Left colon (tissue), 2 donors: ENCODE measurements around the gene FBXO8. TPM values are rescaled to one million over a fixed set of nuclear protein-coding genes. Genes with fewer than 3 reads are reported as not detected.

Experiments
- ATAC-seq: fragments of 200-7000 bp; cut with Tn5 transposase; one replicate; pipeline ENCODE4 v1.9.1; 2020; ENCODE audit warnings: mild to moderate bottlenecking, moderate library complexity
- DNase-seq, 2 donors: peaks; one replicate each; pipeline ENCODE4 v3.0.0-alpha.2; 2020
- intact Hi-C, 2 donors: fragments of 100-400 bp; cut with DNase I in 1 of 2; cut with micrococcal nuclease in 1 of 2; formaldehyde crosslinking; loops; one replicate each; pipeline versions ENCODE4 v1.11.2 to v1.14.0; 2022; cut with DNase I, micrococcal nuclease
- total RNA-seq, 2 donors: library from RNA; stranded (reverse); fragmentation: NEBNext Ultra II Directional; extraction: Animal tissue kit (Norgen Biotek cat#: 25700); gene quantifications; one replicate each; pipeline ENCODE4 v1.2.1, GENCODE V29; 2021
- donor health status: DM: no; HTN: no; CAD: no.
- donor health status: DM: yes; HTN: yes; CAD: no.

FBXO8 gene
- total RNA-seq, 2 donors from 2014 or later, result 26.2 to 33.1 TPM

GRCh38 chr4:174216799-174217272 lies 66.6 kb downstream of the FBXO8 start:
- intact Hi-C loops, result loop anchor here in 1 of 2 donors (10.0 kb wide), 1 partner anchor 98 kb away; no protein-coding TSS in a partner anchor
- ATAC-seq (no peak), DNase-seq (no peak)

GRCh38 chr4:174215961-174216680 lies 67.3 kb downstream of the FBXO8 start:
- DNase-seq, result no peak

GRCh38 chr4:174215057-174215456 lies 68.4 kb downstream of the FBXO8 start:
- intact Hi-C loops, result loop anchor here in 1 of 2 donors (10.0 kb wide), 1 partner anchor 100 kb away; no protein-coding TSS in a partner anchor
- no peak for ATAC-seq
- no peak for DNase-seq

More at GRCh38 chr4:174215961-174216680, 67.3 kb downstream of the FBXO8 start:
- intact Hi-C loops, result loop anchor here in 1 of 2 donors (10.0 kb wide), 1 partner anchor 99 kb away; no protein-coding TSS in a partner anchor
- ATAC-seq, result no peak

GRCh38 chr4:174214101-174214878 lies 69.2 kb downstream of the FBXO8 start:
- intact Hi-C loops, result loop anchor here in 1 of 2 donors (10.0 kb wide), 1 partner anchor 101 kb away; no protein-coding TSS in a partner anchor
- DNase-seq (no peak), ATAC-seq (peak; percentile 14)

GRCh38 chr4:174213731-174214100 lies 69.8 kb downstream of the FBXO8 start:
- no peak for ATAC-seq
- intact Hi-C loops, result loop anchor here in 1 of 2 donors (10.0 kb wide), 1 partner anchor 101 kb away; no protein-coding TSS in a partner anchor
- no peak for DNase-seq

- intact Hi-C loops, result loop anchor here in 1 of 2 donors (10.0 kb wide), 1 partner anchor 103 kb away; no protein-coding TSS in a partner anchor
- no peak for DNase-seq
- ATAC-seq, result no peak
Measured at GRCh38 chr4:174212061-174212460, 71.4 kb downstream of the FBXO8 start.

- DNase-seq (no peak), ATAC-seq (no peak)
- intact Hi-C loops, result loop anchor here in 1 of 2 donors (10.0 kb wide), 1 partner anchor 103 kb away; no protein-coding TSS in a partner anchor
Measured at GRCh38 chr4:174211622-174212044, 71.8 kb downstream of the FBXO8 start.

- DNase-seq (no peak), ATAC-seq (no peak)
- intact Hi-C loops, result loop anchor here in 1 of 2 donors (10.0 kb wide), 1 partner anchor 104 kb away; no protein-coding TSS in a partner anchor
Measured at GRCh38 chr4:174210952-174211490, 72.4 kb downstream of the FBXO8 start.

GRCh38 chr4:174210354-174210753 lies 73.1 kb downstream of the FBXO8 start:
- intact Hi-C loops, result loop anchor here in 1 of 2 donors (10.0 kb wide), 1 partner anchor 104 kb away; no protein-coding TSS in a partner anchor
- ATAC-seq (no peak), DNase-seq (no peak)

GRCh38 chr4:174209341-174209740 lies 74.1 kb downstream of the FBXO8 start:
- DNase-seq (no peak), ATAC-seq (no peak)
- intact Hi-C loops, result no loop called here

GRCh38 chr4:174207367-174207766 lies 76.1 kb downstream of the FBXO8 start:
- intact Hi-C loops, result no loop called here
- no peak for DNase-seq
- ATAC-seq, result no peak

GRCh38 chr4:174204164-174204831 lies 79.2 kb downstream of the FBXO8 start:
- intact Hi-C loops, result no loop called here
- DNase-seq (no peak), ATAC-seq (no peak)

- no peak for DNase-seq
- intact Hi-C loops, result no loop called here
- ATAC-seq, result no peak
Measured at GRCh38 chr4:174201871-174202270, 81.6 kb downstream of the FBXO8 start.

GRCh38 chr4:174199735-174200134 lies 83.7 kb downstream of the FBXO8 start:
- ATAC-seq, result no peak

GRCh38 chr4:174198828-174199227 lies 84.6 kb downstream of the FBXO8 start:
- intact Hi-C loops, result no loop called here
- ATAC-seq, result no peak
- no peak for DNase-seq

More at GRCh38 chr4:174199735-174200134, 83.7 kb downstream of the FBXO8 start:
- DNase-seq, result no peak
- intact Hi-C loops, result no loop called here

GRCh38 chr4:174198396-174198795 lies 85.1 kb downstream of the FBXO8 start:
- DNase-seq (no peak), ATAC-seq (no peak)
- intact Hi-C loops, result no loop called here

- intact Hi-C loops, result no loop called here
- ATAC-seq, result no peak
- DNase-seq, result no peak
Measured at GRCh38 chr4:174193438-174194374, 89.8 kb downstream of the FBXO8 start.
